Transverse colon (tissue), 4 donors: ENCODE data around the gene SPRR2B. TPM values are rescaled to one million over a fixed set of nuclear protein-coding genes. Genes with fewer than 3 reads are reported as not detected.

Experiments used
- DNase-seq: peaks from one replicate; pipeline ENCODE4 v3.0.0-alpha.2; 2019
- H3K27ac ChIP-seq, 4 donors: fragments of 200-600 bp; sonication (generic); 2 replicates each; pipeline ENCODE4 v1.5.1; 2016 to 2018; ENCODE audit warnings: inconsistent platforms in 4 of 4
- H3K27me3 ChIP-seq: fragments of 200-600 bp; sonication (generic); 2 replicates; pipeline ENCODE4 v1.5.1; 2017; ENCODE audit warnings: inconsistent platforms
- H3K36me3 ChIP-seq, 4 donors: fragments of 200-600 bp; sonication (generic); 2 replicates each; pipeline ENCODE4 v1.5.1; 2017 to 2019; ENCODE audit warnings: inconsistent platforms in 4 of 4
- H3K4me1 ChIP-seq, 4 donors: fragments of 200-600 bp; sonication (generic); 2 replicates each; pipeline ENCODE4 v1.5.1; 2017 to 2020; ENCODE audit warnings: inconsistent platforms in 4 of 4
- H3K4me3 ChIP-seq, 4 donors: fragments of 200-600 bp; sonication (generic); 1 replicate in 1 of 4; 2 replicates in 3 of 4; pipeline versions ENCODE4 v1.5.1 to v1.6.1; 2017 to 2019; ENCODE audit warnings: inconsistent platforms in 4 of 4
- H3K9me3 ChIP-seq, 2 donors: fragments of 200-600 bp; sonication (generic); 2 replicates each; pipeline ENCODE4 v1.5.1; 2017 to 2019; ENCODE audit warnings: inconsistent platforms in 2 of 2
- EP300 ChIP-seq: sonication (generic); formaldehyde crosslinking; IDR thresholded peaks from one replicate; pipeline ENCODE4 v1.6.1; 2017; ENCODE audit warnings: antibody characterized with exemption, low read depth
- POLR2A ChIP-seq: fragments of 450-650 bp; IDR thresholded peaks from one replicate; pipeline ENCODE4 v1.6.1; 2016; ENCODE audit warnings: antibody characterized with exemption, mild to moderate bottlenecking, moderate library complexity
- POLR2AphosphoS5 ChIP-seq, 3 donors: sonication (generic); formaldehyde crosslinking; IDR thresholded peaks; one replicate each; pipeline ENCODE4 v1.6.1; 2016; ENCODE audit warnings: antibody characterized with exemption in 3 of 3
- WGBS, 2 donors: methylation state at CpG; one replicate each; pipeline ENCODE4 v1.1.5; 2018; ENCODE audit warnings: low coverage in 1 of 2; 5-methylcytosine and 5-hydroxymethylcytosine counted together
- in situ Hi-C, 4 donors: fragments of 200-750 bp; cut with MboI; loops; one replicate each; pipeline versions ENCODE4 v1.15.0 to v1.15.1; 2017; ENCODE audit warnings: low sequenced_read_pairs in 3 of 4, low pct_ligation_motif_present in 1 of 4, low pct_unique_long_range_greater_than_20kb in 1 of 4
- intact Hi-C: fragments of 100-400 bp; cut with DNase I; formaldehyde crosslinking; loops from one replicate; pipeline ENCODE4 v1.15.1; 2023; ENCODE audit warnings: low total_unique reads
- total RNA-seq, 4 donors: library from RNA; depleted of rRNA; stranded (reverse); fragments of >200 nt; gene quantifications; one replicate each; pipeline ENCODE4 v1.1.0, GENCODE V29; 2016
- TF ChIP-seq, protein P1 (sequence below), 5 experiments: fragments of 200-600 bp in 3 of 5; fragments of 450-650 bp in 2 of 5; sonication (generic) in 3 of 5; IDR thresholded peaks; 1 replicate in 2 of 5; 2 replicates in 3 of 5; pipeline ENCODE4 v1.5.1; 2016 to 2017; ENCODE audit warnings: antibody characterized with exemption in 5 of 5, inconsistent platforms in 3 of 5, mild to moderate bottlenecking in 2 of 5, moderate library complexity in 1 of 5

Gene SPRR2B
- total RNA-seq, 4 donors from 2014 or later, result not detected

DNA sequence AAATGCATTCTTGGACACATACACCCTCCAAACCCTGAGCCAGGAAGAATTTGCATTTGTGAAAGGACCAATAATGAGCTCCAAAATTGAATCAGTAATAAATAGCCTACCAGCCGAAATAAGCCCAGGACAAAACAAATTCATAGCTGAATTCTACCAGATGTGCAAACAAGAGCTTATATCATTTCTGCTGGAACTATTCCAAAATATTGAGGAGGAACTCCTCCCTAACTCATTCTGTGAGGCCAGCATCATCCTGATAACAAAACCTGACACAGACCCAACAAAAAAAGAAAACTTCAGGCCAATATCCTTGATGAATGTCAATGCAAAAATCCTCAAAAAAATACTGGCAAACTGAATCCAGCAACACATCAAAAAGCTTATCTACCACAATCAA lies 16.2 kb upstream of the SPRR2B start:
- no peak for DNase-seq
- 62% methylated on average over 1 of the region's 1 CpG; no CpG with 5 or more reads in 1 of the 2 donors for WGBS, 2 donors
- no peak overlapping the region for H3K27ac ChIP-seq
- in situ Hi-C loops, result no loop called here
- no peaks in the 10 kb centered on the region for H3K9me3 ChIP-seq
- H3K4me3 ChIP-seq, result no peak overlapping the region
- H3K36me3 ChIP-seq, result no peaks in the 10 kb centered on the region
- no peaks in the 10 kb centered on the region for H3K27me3 ChIP-seq
- TF ChIP-seq EP300, result no peak
- TF ChIP-seq POLR2A, result no peak
- TF ChIP-seq POLR2AphosphoS5 (IDR thresholded peaks at IDR 0.05), result no peak
- TF ChIP-seq, protein P1, sequence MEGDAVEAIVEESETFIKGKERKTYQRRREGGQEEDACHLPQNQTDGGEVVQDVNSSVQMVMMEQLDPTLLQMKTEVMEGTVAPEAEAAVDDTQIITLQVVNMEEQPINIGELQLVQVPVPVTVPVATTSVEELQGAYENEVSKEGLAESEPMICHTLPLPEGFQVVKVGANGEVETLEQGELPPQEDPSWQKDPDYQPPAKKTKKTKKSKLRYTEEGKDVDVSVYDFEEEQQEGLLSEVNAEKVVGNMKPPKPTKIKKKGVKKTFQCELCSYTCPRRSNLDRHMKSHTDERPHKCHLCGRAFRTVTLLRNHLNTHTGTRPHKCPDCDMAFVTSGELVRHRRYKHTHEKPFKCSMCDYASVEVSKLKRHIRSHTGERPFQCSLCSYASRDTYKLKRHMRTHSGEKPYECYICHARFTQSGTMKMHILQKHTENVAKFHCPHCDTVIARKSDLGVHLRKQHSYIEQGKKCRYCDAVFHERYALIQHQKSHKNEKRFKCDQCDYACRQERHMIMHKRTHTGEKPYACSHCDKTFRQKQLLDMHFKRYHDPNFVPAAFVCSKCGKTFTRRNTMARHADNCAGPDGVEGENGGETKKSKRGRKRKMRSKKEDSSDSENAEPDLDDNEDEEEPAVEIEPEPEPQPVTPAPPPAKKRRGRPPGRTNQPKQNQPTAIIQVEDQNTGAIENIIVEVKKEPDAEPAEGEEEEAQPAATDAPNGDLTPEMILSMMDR (IDR thresholded peaks at IDR 0.05), result no peak
- H3K4me1 ChIP-seq, result no peaks in the 10 kb centered on the region
- intact Hi-C loops, result no loop called here

DNA sequence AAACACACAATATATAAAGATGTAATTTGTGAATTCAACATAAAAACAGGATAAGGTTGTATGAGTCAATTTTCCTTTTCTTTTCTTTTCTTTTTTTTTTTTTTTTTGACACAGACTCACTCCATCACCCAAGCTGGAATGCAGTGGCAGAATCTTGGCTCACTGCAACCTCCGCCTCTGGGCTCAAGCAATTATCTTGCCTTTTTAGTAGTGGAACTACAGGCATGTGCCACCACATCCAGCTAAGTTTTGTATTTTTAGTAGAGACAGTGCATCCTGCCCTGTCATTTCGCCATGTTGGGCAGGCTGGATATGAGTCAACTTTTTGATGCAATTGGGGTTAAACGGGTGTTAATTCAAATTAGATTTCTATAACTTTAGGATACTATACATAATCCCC lies 10.3 kb upstream of the SPRR2B start:
- no peak for TF ChIP-seq POLR2AphosphoS5 (IDR thresholded peaks at IDR 0.05)
- TF ChIP-seq POLR2A, result no peak
- TF ChIP-seq, protein P1 (IDR thresholded peaks at IDR 0.05), result no peak
- no peak for TF ChIP-seq EP300
- Histone ChIP-seq H3K4me1 (no peaks in the 10 kb centered on the region), H3K27me3 (no peaks in the 10 kb centered on the region), H3K36me3 (no peaks in the 10 kb centered on the region), H3K4me3 (no peak overlapping the region), H3K27ac (no peak overlapping the region), H3K9me3 (no peaks in the 10 kb centered on the region)
- WGBS, 2 donors, result 70 to 87% methylated on average over 3 of the region's 3 CpGs
- in situ Hi-C loops (no loop called here), intact Hi-C loops (no loop called here)
- no peak for DNase-seq

DNA sequence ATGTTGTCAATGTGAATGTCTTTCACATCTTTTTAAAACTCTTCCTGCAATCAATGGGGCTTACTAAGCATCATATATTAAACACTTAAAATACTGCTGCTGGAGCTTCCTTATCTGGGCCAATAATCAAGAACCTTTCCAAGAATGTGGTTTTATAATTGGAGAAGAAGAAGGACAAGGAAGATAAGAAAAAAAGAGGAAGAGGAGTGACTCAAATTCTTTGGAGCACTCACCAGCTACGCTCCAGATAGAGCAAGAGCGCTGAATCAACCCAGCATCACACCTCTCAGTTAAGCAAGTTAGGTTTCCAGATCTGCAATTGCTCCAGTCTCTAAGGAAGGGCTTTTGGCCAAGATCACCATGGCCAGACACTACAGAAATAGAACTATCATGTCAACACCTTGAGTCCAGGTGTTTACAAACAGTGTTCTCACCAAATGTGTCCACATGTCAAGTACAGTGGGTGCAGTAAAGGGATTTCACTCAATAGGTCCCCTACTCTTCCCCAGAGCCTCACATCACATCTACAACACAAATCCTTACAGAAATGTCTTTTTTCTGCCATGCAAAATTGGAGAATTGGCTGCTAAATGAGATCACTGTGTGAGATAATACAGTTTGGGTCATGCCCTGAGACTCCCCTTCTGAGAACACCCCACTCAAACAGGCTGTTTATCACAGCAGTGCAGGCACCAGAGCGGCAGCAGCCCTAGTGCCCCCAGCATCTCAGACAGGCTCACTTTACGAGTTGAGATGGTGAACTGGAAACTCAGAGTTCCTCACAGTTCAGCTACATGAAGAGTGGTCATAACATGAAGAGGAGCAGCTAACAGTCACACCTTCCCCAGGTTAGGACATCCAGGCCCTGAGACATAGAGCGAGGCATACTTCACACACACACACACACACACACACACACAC lies 1.7 kb upstream of the SPRR2B start:
- H3K4me3 ChIP-seq, result no peak overlapping the region
- H3K36me3 ChIP-seq, result no peaks in the 10 kb centered on the region
- H3K27me3 ChIP-seq, result no peaks in the 10 kb centered on the region
- intact Hi-C loops (no loop called here), in situ Hi-C loops (no loop called here)
- TF ChIP-seq POLR2AphosphoS5 (IDR thresholded peaks at IDR 0.05) (no peak), POLR2A (no peak), EP300 (no peak)
- TF ChIP-seq, protein P1 (IDR thresholded peaks at IDR 0.05), result no peak
- no peak for DNase-seq
- H3K4me1 ChIP-seq, result no peaks in the 10 kb centered on the region
- H3K27ac ChIP-seq, result no peak overlapping the region
- H3K9me3 ChIP-seq, result no peaks in the 10 kb centered on the region
- 78 to 81% methylated on average over 3 to 5 of the region's 5 CpGs for WGBS, 2 donors

DNA sequence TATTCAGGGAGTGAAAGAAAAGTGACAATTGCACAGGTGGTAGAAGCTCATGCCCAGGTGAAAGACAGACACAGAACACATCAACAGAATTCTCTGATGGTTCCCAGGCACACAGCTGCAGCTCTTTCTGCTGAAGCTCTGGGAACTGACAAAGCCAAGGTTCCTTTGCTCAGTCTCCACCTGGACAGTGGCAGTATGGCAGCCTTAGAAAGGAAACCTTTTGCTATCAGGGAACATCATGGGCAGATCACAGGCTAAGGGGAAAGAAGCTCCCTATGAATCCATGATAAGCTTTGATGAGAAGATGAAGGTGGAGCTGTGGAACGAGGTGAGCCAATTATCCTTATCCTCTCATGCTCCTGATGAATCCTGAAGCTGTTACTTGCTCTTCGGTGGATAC lies 1.2 kb downstream of the SPRR2B start:
- Histone ChIP-seq H3K4me1 (no peaks in the 10 kb centered on the region), H3K9me3 (no peaks in the 10 kb centered on the region), H3K27me3 (no peaks in the 10 kb centered on the region), H3K36me3 (no peaks in the 10 kb centered on the region), H3K4me3 (no peak overlapping the region), H3K27ac (no peak overlapping the region)
- TF ChIP-seq EP300, result no peak
- no peak for TF ChIP-seq POLR2A
- no peak for TF ChIP-seq POLR2AphosphoS5 (IDR thresholded peaks at IDR 0.05)
- TF ChIP-seq, protein P1 (IDR thresholded peaks at IDR 0.05), result no peak
- 69% methylated on average over 2 of the region's 2 CpGs; no CpG with 5 or more reads in 1 of the 2 donors for WGBS, 2 donors
- no peak for DNase-seq
- intact Hi-C loops (no loop called here), in situ Hi-C loops (no loop called here)
